Hepatocyte (in vitro differentiated cells): ENCODE measurements around the gene GLI1. TPM values are rescaled to one million over a fixed set of nuclear protein-coding genes. Genes with fewer than 3 reads are reported as not detected.

ENCODE experiments used
- DNase-seq: peaks from one replicate; pipeline ENCODE4 v3.0.0-alpha.2; 2016; ENCODE audit warnings: low spot score
- H2AFZ ChIP-seq: fragments of 200-600 bp; sonication (generic); 2 replicates; pipeline ENCODE4 v1.6.0; 2016; ENCODE audit warnings: antibody characterized with exemption, mild to moderate bottlenecking
- H3K27ac ChIP-seq: fragments of 200-600 bp; sonication (generic); 2 replicates; pipeline ENCODE4 v1.5.1; 2016; ENCODE audit warnings: mild to moderate bottlenecking
- H3K27me3 ChIP-seq: fragments of 200-600 bp; sonication (generic); 2 replicates; pipeline ENCODE4 v1.6.1; 2016
- H3K36me3 ChIP-seq: fragments of 200-600 bp; sonication (generic); replicated peaks from 2 replicates; pipeline ENCODE4 v1.5.1; 2016; ENCODE audit warnings: low read depth; ENCODE audit not compliant: insufficient read depth
- H3K4me1 ChIP-seq: fragments of 200-600 bp; sonication (generic); 2 replicates; pipeline ENCODE4 v1.5.1; 2016; ENCODE audit warnings: mild to moderate bottlenecking, moderate library complexity; ENCODE audit not compliant: insufficient read depth
- H3K4me2 ChIP-seq: fragments of 200-600 bp; sonication (generic); 2 replicates; pipeline ENCODE4 v1.6.0; 2016
- H3K4me3 ChIP-seq: fragments of 200-600 bp; sonication (generic); 2 replicates; pipeline ENCODE4 v1.5.1; 2016; ENCODE audit warnings: mild to moderate bottlenecking
- H3K79me2 ChIP-seq: fragments of 200-600 bp; sonication (generic); 2 replicates; pipeline ENCODE4 v1.6.0; 2017; ENCODE audit warnings: mild to moderate bottlenecking
- H3K9me2 ChIP-seq: fragments of 200-600 bp; sonication (generic); replicated peaks from 2 replicates; pipeline ENCODE4 v1.6.0; 2017; ENCODE audit warnings: mild to moderate bottlenecking; ENCODE audit not compliant: insufficient read depth
- H3K9me3 ChIP-seq: fragments of 200-600 bp; sonication (generic); 2 replicates; pipeline ENCODE4 v1.5.1; 2016; ENCODE audit warnings: low read depth, mild to moderate bottlenecking
- H4K20me1 ChIP-seq: fragments of 200-600 bp; sonication (generic); 2 replicates; pipeline ENCODE4 v1.6.0; 2016; ENCODE audit warnings: mild to moderate bottlenecking; ENCODE audit not compliant: insufficient read depth, poor library complexity, severe bottlenecking
- EZH2 ChIP-seq: fragments of 200-600 bp; sonication (generic); IDR thresholded peaks from 2 replicates; pipeline ENCODE4 v1.6.1; 2016; ENCODE audit warnings: antibody characterized with exemption, mild to moderate bottlenecking, borderline replicate concordance
- EZH2phosphoT487 ChIP-seq: fragments of 200-600 bp; sonication (generic); IDR thresholded peaks from one replicate; pipeline ENCODE4 v1.6.1; 2018; ENCODE audit warnings: antibody characterized with exemption, mild to moderate bottlenecking, low read depth, moderate library complexity; ENCODE audit not compliant: unreplicated experiment, severe bottlenecking
- WGBS: methylation state at CpG from one replicate; pipeline ENCODE4 v1.1.6; 2016; ENCODE audit warnings: low lambda C conversion rate; ENCODE audit errors: missing lambda C conversion rate; 5-methylcytosine and 5-hydroxymethylcytosine counted together
- polyA plus RNA-seq: library from polyadenylated mRNA; unstranded; fragments of >200 nt; fragmentation: Nextera tagmentation; extraction: Ambion mirVana; gene quantifications from 2 replicates; pipeline ENCODE4 v1.2.1, GENCODE V29; 2016
- total RNA-seq: library from RNA; depleted of rRNA; stranded (reverse); fragments of >200 nt; gene quantifications from 2 replicates; pipeline ENCODE4 v1.2.3, GENCODE V29; 2014
- TF ChIP-seq, protein P1 (sequence below): fragments of 200-600 bp; sonication (generic); IDR thresholded peaks from 2 replicates; pipeline ENCODE4 v1.5.1; 2016; ENCODE audit warnings: antibody characterized with exemption, mild to moderate bottlenecking; ENCODE audit not compliant: poor library complexity

The GLI1 gene
- total and polyA plus RNA-seq, 2 experiments from 2014 or later = 6.0 to 7.6 TPM

- H3K36me3 ChIP-seq = no peaks in the 10 kb centered on the region
- 19% methylated on average over 3 of the region's 3 CpGs for WGBS
- H2AFZ ChIP-seq = peak overlapping the region; percentile 1
- no peaks in the 10 kb centered on the region for H3K79me2 ChIP-seq
- H3K9me2 ChIP-seq = no peaks in the 10 kb centered on the region
- peak overlapping the region; percentile 80 for H3K27ac ChIP-seq
- no peak for TF ChIP-seq EZH2phosphoT487
- peaks cover 28% of the 10 kb centered on the region for H3K4me1 ChIP-seq
- H3K4me2 ChIP-seq = peak overlapping the region; percentile 86
- no peaks in the 10 kb centered on the region for H3K27me3 ChIP-seq
- DNase-seq = no peak
- H3K9me3 ChIP-seq = no peaks in the 10 kb centered on the region
- no peak overlapping the region for H3K4me3 ChIP-seq
- H4K20me1 ChIP-seq = no peaks in the 10 kb centered on the region
Observed at GRCh38 chr12:57458665-57459054, 925 bp upstream of the GLI1 start.

- H3K79me2 ChIP-seq = no peaks in the 10 kb centered on the region
- TF ChIP-seq, protein P1, sequence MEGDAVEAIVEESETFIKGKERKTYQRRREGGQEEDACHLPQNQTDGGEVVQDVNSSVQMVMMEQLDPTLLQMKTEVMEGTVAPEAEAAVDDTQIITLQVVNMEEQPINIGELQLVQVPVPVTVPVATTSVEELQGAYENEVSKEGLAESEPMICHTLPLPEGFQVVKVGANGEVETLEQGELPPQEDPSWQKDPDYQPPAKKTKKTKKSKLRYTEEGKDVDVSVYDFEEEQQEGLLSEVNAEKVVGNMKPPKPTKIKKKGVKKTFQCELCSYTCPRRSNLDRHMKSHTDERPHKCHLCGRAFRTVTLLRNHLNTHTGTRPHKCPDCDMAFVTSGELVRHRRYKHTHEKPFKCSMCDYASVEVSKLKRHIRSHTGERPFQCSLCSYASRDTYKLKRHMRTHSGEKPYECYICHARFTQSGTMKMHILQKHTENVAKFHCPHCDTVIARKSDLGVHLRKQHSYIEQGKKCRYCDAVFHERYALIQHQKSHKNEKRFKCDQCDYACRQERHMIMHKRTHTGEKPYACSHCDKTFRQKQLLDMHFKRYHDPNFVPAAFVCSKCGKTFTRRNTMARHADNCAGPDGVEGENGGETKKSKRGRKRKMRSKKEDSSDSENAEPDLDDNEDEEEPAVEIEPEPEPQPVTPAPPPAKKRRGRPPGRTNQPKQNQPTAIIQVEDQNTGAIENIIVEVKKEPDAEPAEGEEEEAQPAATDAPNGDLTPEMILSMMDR = peak; percentile 98
- no peak for TF ChIP-seq EZH2
- no peaks in the 10 kb centered on the region for H3K27me3 ChIP-seq
- H3K27ac ChIP-seq = peak overlapping the region; percentile 90
- WGBS = 2% methylated on average over 24 of the region's 24 CpGs
- H3K4me2 ChIP-seq = peak overlapping the region; percentile 86
- DNase-seq = peak; percentile 97
- H3K36me3 ChIP-seq = no peaks in the 10 kb centered on the region
- no peaks in the 10 kb centered on the region for H4K20me1 ChIP-seq
- peaks cover 25% of the 10 kb centered on the region for H3K4me1 ChIP-seq
- H3K9me3 ChIP-seq = no peaks in the 10 kb centered on the region
- no peaks in the 10 kb centered on the region for H3K9me2 ChIP-seq
- peak overlapping the region; percentile 56 for H2AFZ ChIP-seq
- H3K4me3 ChIP-seq = peak overlapping the region; percentile 41
Observed at GRCh38 chr12:57459055-57459749, 383 bp upstream of the GLI1 start.

DNA sequence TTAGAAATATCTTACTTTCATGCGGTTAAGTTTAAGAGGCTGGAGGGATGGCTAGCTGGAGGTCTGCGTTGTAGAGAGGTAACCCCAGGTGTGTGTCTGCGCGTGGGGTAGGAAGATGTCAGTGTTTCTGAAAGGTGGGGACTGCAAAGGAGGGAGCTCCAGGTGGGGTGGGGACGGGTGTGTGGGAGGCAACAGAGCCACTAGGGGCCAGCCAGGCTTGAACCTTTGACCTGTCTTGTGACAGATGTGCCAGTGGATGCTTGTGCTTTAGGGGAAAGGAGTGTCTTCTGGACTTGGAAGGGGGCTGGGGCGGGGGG lies 841 bp downstream of the GLI1 start:
- Histone ChIP-seq H3K79me2 (no peaks in the 10 kb centered on the region), H3K27me3 (no peaks in the 10 kb centered on the region), H3K4me3 (peak overlapping the region; percentile 41), H3K4me1 (peaks cover 13% of the 10 kb centered on the region), H3K9me2 (no peaks in the 10 kb centered on the region), H3K27ac (peak overlapping the region; percentile 90), H3K4me2 (peak overlapping the region; percentile 86), H3K36me3 (no peaks in the 10 kb centered on the region), H3K9me3 (no peaks in the 10 kb centered on the region), H2AFZ (no peak overlapping the region), H4K20me1 (no peaks in the 10 kb centered on the region)
- no peak for DNase-seq
- 1% methylated on average over 5 of the region's 6 CpGs for WGBS
- TF ChIP-seq, protein P1 = no peak
- no peak for TF ChIP-seq EZH2phosphoT487
- no peak for TF ChIP-seq EZH2

- no peaks in the 10 kb centered on the region for H3K36me3 ChIP-seq
- TF ChIP-seq, protein P1 = no peak
- no peak for TF ChIP-seq EZH2phosphoT487
- TF ChIP-seq EZH2 = no peak
- WGBS = under 1% methylated on average over 19 of the region's 19 CpGs
- H3K27me3 ChIP-seq = no peaks in the 10 kb centered on the region
- peak overlapping the region; percentile 86 for H3K4me2 ChIP-seq
- no peaks in the 10 kb centered on the region for H4K20me1 ChIP-seq
- H3K4me3 ChIP-seq = peak overlapping the region; percentile 41
- DNase-seq = peak; percentile 70
- H3K9me2 ChIP-seq = no peaks in the 10 kb centered on the region
- peak overlapping the region; percentile 90 for H3K27ac ChIP-seq
- H3K79me2 ChIP-seq = no peaks in the 10 kb centered on the region
- no peaks in the 10 kb centered on the region for H3K9me3 ChIP-seq
- H3K4me1 ChIP-seq = peaks cover 8% of the 10 kb centered on the region
- H2AFZ ChIP-seq = no peak overlapping the region
Observed at GRCh38 chr12:57460841-57461275, 1.3 kb downstream of the GLI1 start.
